Sigmoid colon (tissue), 7 donors: Measurements from ENCODE around the gene POFUT1. TPM values are rescaled to one million over a fixed set of nuclear protein-coding genes. Genes with fewer than 3 reads are reported as not detected.
"Not testable (repeated sequence)": the region's sequence is repeated elsewhere in the genome, so short reads cannot be mapped to it uniquely, and the experiment has no call there.

Experiments
- DNase-seq: peaks from one replicate; pipeline ENCODE4 v3.0.0-alpha.2; 2019
- H3K27ac ChIP-seq, 4 donors: fragments of 200-600 bp; sonication (generic); one replicate each; pipeline ENCODE4 v1.5.1; 2016 to 2019; ENCODE audit warnings: mild to moderate bottlenecking in 1 of 4
- H3K27me3 ChIP-seq, 3 donors: fragments of 200-600 bp; sonication (generic); one replicate each; pipeline ENCODE4 v1.5.1; 2019; ENCODE audit warnings: mild to moderate bottlenecking in 1 of 3
- H3K36me3 ChIP-seq, 4 donors: fragments of 200-600 bp; sonication (generic); one replicate each; pipeline ENCODE4 v1.5.1; 2016 to 2019
- H3K4me1 ChIP-seq, 4 donors: fragments of 200-600 bp; sonication (generic); one replicate each; pipeline ENCODE4 v1.5.1; 2017 to 2019
- H3K4me3 ChIP-seq, 4 donors: fragments of 200-600 bp; sonication (generic); one replicate each; pipeline ENCODE4 v1.5.1; 2017 to 2019; ENCODE audit warnings: mild to moderate bottlenecking in 2 of 4, moderate library complexity in 1 of 4
- H3K9me3 ChIP-seq, 4 donors: fragments of 200-600 bp in 3 of 4; sonication (generic) in 3 of 4; one replicate each; pipeline versions ENCODE4 v1.5.1 to v1.6.1; 2013 to 2019
- CTCF ChIP-seq, 4 experiments: fragments of 450-650 bp in 3 of 4; fragments of 200-600 bp in 1 of 4; IDR thresholded peaks; one replicate each; pipeline ENCODE4 v1.5.1; 2016 to 2019; ENCODE audit warnings: antibody characterized with exemption in 4 of 4, mild to moderate bottlenecking in 3 of 4, moderate library complexity in 2 of 4
- EP300 ChIP-seq, 4 donors: sonication (generic); formaldehyde crosslinking; IDR thresholded peaks; one replicate each; pipeline ENCODE4 v1.6.1; 2017; ENCODE audit warnings: antibody characterized with exemption in 4 of 4
- POLR2A ChIP-seq, 2 donors: fragments of 450-650 bp; IDR thresholded peaks; one replicate each; pipeline ENCODE4 v1.6.1; 2016; ENCODE audit warnings: antibody characterized with exemption in 2 of 2, mild to moderate bottlenecking in 2 of 2, moderate library complexity in 2 of 2
- POLR2AphosphoS5 ChIP-seq, 4 donors: sonication (generic); formaldehyde crosslinking; IDR thresholded peaks; one replicate each; pipeline ENCODE4 v1.6.1; 2017; ENCODE audit warnings: antibody characterized with exemption in 4 of 4
- WGBS, 2 donors: extraction: QIAGEN DNeasy Blood & Tissue Kit; methylation state at CpG; one replicate each; pipeline ENCODE4 v1.1.7; 2013; 5-methylcytosine and 5-hydroxymethylcytosine counted together
- intact Hi-C: fragments of 100-400 bp; cut with DNase I; formaldehyde crosslinking; loops from one replicate; pipeline ENCODE4 v1.15.1; 2023
- polyA plus RNA-seq, 3 donors: library from polyadenylated mRNA; stranded (reverse); fragments of 200-250 nt; gene quantifications; one replicate each; pipeline ENCODE4 v1.2.3, GENCODE V29; 2013
- total RNA-seq, 4 donors: library from RNA; depleted of rRNA; stranded (reverse); fragments of >200 nt; gene quantifications; one replicate each; pipeline ENCODE4 v1.1.0, GENCODE V29; 2016
- donor health status: healthy with polysubstance abuse.
- donor health status: Bipolar disorder and iron deficiency.
- donor health status: healthy.

POFUT1 gene
- total and polyA plus RNA-seq, 7 donors, result 7.2 to 31.6 (median 25.3) TPM

DNA sequence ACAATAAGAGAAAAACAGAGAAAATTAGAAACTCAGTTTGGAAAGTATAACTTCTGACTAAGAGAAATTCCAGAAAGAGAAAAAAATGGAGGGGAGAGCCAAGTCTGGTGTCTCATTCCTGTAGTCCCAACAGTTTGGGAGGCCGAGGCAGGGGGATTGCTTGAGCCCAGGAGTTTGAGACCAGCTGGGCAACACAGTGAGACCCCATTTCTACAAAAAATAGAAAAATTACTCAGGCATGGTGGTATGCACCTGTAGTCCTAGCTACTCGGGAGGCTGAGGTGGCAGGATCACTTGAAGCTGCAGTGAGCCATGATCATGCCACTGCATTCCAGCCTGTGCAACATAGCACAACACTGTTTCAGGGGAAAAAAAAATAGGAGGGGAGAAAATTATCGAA, 66.7 kb downstream of the POFUT1 start:
- Histone ChIP-seq H3K36me3 (no peaks in the 10 kb centered on the region), H3K27me3 (peaks cover 0 to 7% (median 0%) of the 10 kb centered on the region in 3 donors), H3K4me3 (no peak overlapping the region), H3K9me3 (no peaks in the 10 kb centered on the region), H3K4me1 (peaks cover 0 to 16% (median 16%) of the 10 kb centered on the region in 4 donors), H3K27ac (no peak overlapping the region)
- TF ChIP-seq POLR2AphosphoS5 (IDR thresholded peaks at IDR 0.05) (no peak), POLR2A (IDR thresholded peaks at IDR 0.05) (no peak), EP300 (IDR thresholded peaks at IDR 0.05) (no peak), CTCF (IDR thresholded peaks at IDR 0.05) (no peak)
- no peak for DNase-seq
- 91 to 97% methylated on average over 3 of the region's 3 CpGs for WGBS, 2 donors
- intact Hi-C loops, result no loop called here

GRCh38 chr20:32275163-32275562, 67.5 kb downstream of the POFUT1 start:
- H3K27me3 ChIP-seq, H3K4me3 ChIP-seq, DNase-seq, H3K27ac ChIP-seq, H3K36me3 ChIP-seq, H3K9me3 ChIP-seq: not testable (repeated sequence)
- peaks cover 0 to 16% (median 16%) of the 10 kb centered on the region in 4 donors for H3K4me1 ChIP-seq
- intact Hi-C loops, result loop anchor here (5.0 kb wide), 4 partner anchors 68 to 207 kb away; partner anchors contain the start of genes ASXL1, PLAGL2 and POFUT1
- WGBS, 2 donors, result 94 to 95% methylated on average over 3 of the region's 3 CpGs

- WGBS, 2 donors, result 1 to 2% methylated on average over 62 of the region's 62 CpGs
These were observed 69.9 kb downstream of the POFUT1 start, which contains the start of gene KIF3B for GRCh38 chr20:32277361-32278198. TSS of gene KIF3B (plus strand) at chr20:32277651. CDS start at chr20:32309778, 32,127 bp downstream.

GRCh38 chr20:32278199-32278643, 70.5 kb downstream of the POFUT1 start:
- Histone ChIP-seq H3K4me3 (peak overlapping the region; percentile 63 to 91 (median 74)), H3K27me3 (no peaks in the 10 kb centered on the region), H3K4me1 (peaks cover 0 to 16% (median 16%) of the 10 kb centered on the region in 4 donors), H3K27ac (peak overlapping the region; percentile 75 to 83 (median 76)), H3K36me3 (no peaks in the 10 kb centered on the region), H3K9me3 (no peaks in the 10 kb centered on the region)
- TF ChIP-seq POLR2A (IDR thresholded peaks at IDR 0.05) (no peak), CTCF (IDR thresholded peaks at IDR 0.05) (no peak), EP300 (IDR thresholded peaks at IDR 0.05) (no peak)
- no peak for DNase-seq
- 22 to 42% methylated on average over 4 of the region's 4 CpGs for WGBS, 2 donors
- intact Hi-C loops, result loop anchor here (5.0 kb wide), 4 partner anchors 71 to 204 kb away; partner anchors contain the start of genes ASXL1, PLAGL2 and POFUT1

More at GRCh38 chr20:32277361-32278198, 69.9 kb downstream of the POFUT1 start, which contains the start of gene KIF3B:
- H3K27me3 ChIP-seq, result no peaks in the 10 kb centered on the region
- peak within 1 kb of the TSS; percentile 63 to 91 (median 74) for H3K4me3 ChIP-seq
- peak; percentile 94 for DNase-seq
- peaks cover 0 to 16% (median 16%) of the 10 kb centered on the region in 4 donors for H3K4me1 ChIP-seq
- peak within 1 kb of the TSS; percentile 75 to 83 (median 76) for H3K27ac ChIP-seq
- H3K9me3 ChIP-seq, result no peaks in the 10 kb centered on the region
- H3K36me3 ChIP-seq, result no peaks in the 10 kb centered on the region
- TF ChIP-seq EP300 (IDR thresholded peaks at IDR 0.05), result peak in 1 of 4 donors; percentile 17
- TF ChIP-seq POLR2AphosphoS5 (IDR thresholded peaks at IDR 0.05), result peak; percentile 35 to 74 (median 66)
- TF ChIP-seq CTCF (IDR thresholded peaks at IDR 0.05), result no peak
- no peak for TF ChIP-seq POLR2A (IDR thresholded peaks at IDR 0.05)
- intact Hi-C loops, result loop anchor here (5.0 kb wide), 4 partner anchors 70 to 205 kb away; partner anchors contain the start of genes ASXL1, PLAGL2 and POFUT1

DNA sequence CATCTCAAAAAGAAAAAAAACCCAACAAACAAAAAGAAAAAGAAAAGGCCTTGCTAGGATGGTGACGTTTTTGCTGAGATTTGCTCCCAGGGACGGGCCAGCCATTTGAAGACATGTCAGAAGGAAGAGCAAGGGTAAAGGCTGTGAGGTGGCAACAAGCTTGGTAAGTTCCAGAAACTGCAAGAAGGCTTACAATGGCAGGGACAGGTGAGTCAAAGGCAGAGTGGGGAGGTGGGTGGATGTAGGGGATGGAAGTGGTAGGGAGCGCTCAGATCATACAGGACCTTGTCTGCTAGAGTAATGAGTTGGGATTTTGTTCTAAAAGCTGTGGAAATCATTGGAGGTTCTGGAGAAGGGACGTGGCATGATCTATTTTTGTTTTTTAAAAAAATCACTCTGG, 74.0 kb downstream of the POFUT1 start:
- no peaks in the 10 kb centered on the region for H3K27me3 ChIP-seq
- intact Hi-C loops, result no loop called here
- no peak for TF ChIP-seq CTCF (IDR thresholded peaks at IDR 0.05)
- no peak for TF ChIP-seq EP300 (IDR thresholded peaks at IDR 0.05)
- no peaks in the 10 kb centered on the region for H3K36me3 ChIP-seq
- no peak overlapping the region for H3K27ac ChIP-seq
- DNase-seq, result no peak
- no peak overlapping the region for H3K4me3 ChIP-seq
- H3K9me3 ChIP-seq, result no peaks in the 10 kb centered on the region
- H3K4me1 ChIP-seq, result peaks cover 0 to 30% (median 20%) of the 10 kb centered on the region in 4 donors
- 89 to 91% methylated on average over 4 of the region's 4 CpGs for WGBS, 2 donors
